Measurements from ENCODE around the gene PDE4D. TPM values are rescaled to one million over a fixed set of nuclear protein-coding genes. Genes with fewer than 3 reads are reported as not detected.

Gene PDE4D
- total RNA-seq, 2 donors from 2014 or later: 116 to 154 TPM

GRCh38 chr5:59833448-59833847 lies 60.1 kb downstream of the PDE4D start:
- Mint-ChIP-seq H3K4me3 (no peak overlapping the region), H3K4me1 (ENCODE audit: low read depth) (no peaks in the 10 kb centered on the region), H3K27me3 (ENCODE audit: low read depth) (peaks cover 6% of the 10 kb centered on the region), H3K36me3 (ENCODE audit: insufficient read depth in 2 of 2) (no peaks in the 10 kb centered on the region), H3K9me3 (no peaks in the 10 kb centered on the region), H3K27ac (no peak overlapping the region)
- DNase-seq (no peak), ATAC-seq (replicated peaks in 1 of 2) (no peak)

GRCh38 chr5:59832577-59833301 lies 60.8 kb downstream of the PDE4D start:
- no peak for ATAC-seq (replicated peaks in 1 of 2)
- no peak for DNase-seq
- H3K27me3 Mint-ChIP-seq (ENCODE audit: low read depth): peaks cover 10% of the 10 kb centered on the region
- H3K9me3 Mint-ChIP-seq: no peaks in the 10 kb centered on the region
- no peaks in the 10 kb centered on the region for H3K36me3 Mint-ChIP-seq (ENCODE audit: insufficient read depth in 2 of 2)
- no peak overlapping the region for H3K27ac Mint-ChIP-seq
- H3K4me3 Mint-ChIP-seq: no peak overlapping the region
- no peaks in the 10 kb centered on the region for H3K4me1 Mint-ChIP-seq (ENCODE audit: low read depth)

GRCh38 chr5:59831326-59832010 lies 62.1 kb downstream of the PDE4D start:
- no peak for ATAC-seq (replicated peaks in 1 of 2)
- no peaks in the 10 kb centered on the region for H3K36me3 Mint-ChIP-seq (ENCODE audit: insufficient read depth in 2 of 2)
- peaks cover 10% of the 10 kb centered on the region for H3K27me3 Mint-ChIP-seq (ENCODE audit: low read depth)
- H3K9me3 Mint-ChIP-seq: no peaks in the 10 kb centered on the region
- H3K27ac Mint-ChIP-seq: no peak overlapping the region
- no peaks in the 10 kb centered on the region for H3K4me1 Mint-ChIP-seq (ENCODE audit: low read depth)
- no peak overlapping the region for H3K4me3 Mint-ChIP-seq
- DNase-seq: no peak

GRCh38 chr5:59830536-59831200 lies 62.9 kb downstream of the PDE4D start:
- DNase-seq (no peak), ATAC-seq (replicated peaks in 1 of 2) (no peak)
- no peaks in the 10 kb centered on the region for H3K4me1 Mint-ChIP-seq (ENCODE audit: low read depth)
- H3K27ac Mint-ChIP-seq: no peak overlapping the region
- no peaks in the 10 kb centered on the region for H3K36me3 Mint-ChIP-seq (ENCODE audit: insufficient read depth in 2 of 2)
- no peaks in the 10 kb centered on the region for H3K9me3 Mint-ChIP-seq
- peaks cover 10% of the 10 kb centered on the region for H3K27me3 Mint-ChIP-seq (ENCODE audit: low read depth)
- no peak overlapping the region for H3K4me3 Mint-ChIP-seq

- ATAC-seq (replicated peaks in 1 of 2): no peak
- H3K36me3 Mint-ChIP-seq (ENCODE audit: insufficient read depth in 2 of 2): no peaks in the 10 kb centered on the region
- no peak overlapping the region for H3K4me3 Mint-ChIP-seq
- H3K27ac Mint-ChIP-seq: no peak overlapping the region
- peaks cover 10% of the 10 kb centered on the region for H3K27me3 Mint-ChIP-seq (ENCODE audit: low read depth)
- no peaks in the 10 kb centered on the region for H3K4me1 Mint-ChIP-seq (ENCODE audit: low read depth)
- DNase-seq: no peak
- no peaks in the 10 kb centered on the region for H3K9me3 Mint-ChIP-seq
These were observed 63.6 kb downstream of the PDE4D start for GRCh38 chr5:59829922-59830321.

GRCh38 chr5:59829386-59829785 lies 64.1 kb downstream of the PDE4D start:
- no peaks in the 10 kb centered on the region for H3K9me3 Mint-ChIP-seq
- H3K4me3 Mint-ChIP-seq: no peak overlapping the region
- H3K27ac Mint-ChIP-seq: no peak overlapping the region
- H3K27me3 Mint-ChIP-seq (ENCODE audit: low read depth): peaks cover 10% of the 10 kb centered on the region
- no peak for DNase-seq
- H3K36me3 Mint-ChIP-seq (ENCODE audit: insufficient read depth in 2 of 2): no peaks in the 10 kb centered on the region
- ATAC-seq (replicated peaks in 1 of 2): no peak
- no peaks in the 10 kb centered on the region for H3K4me1 Mint-ChIP-seq (ENCODE audit: low read depth)

GRCh38 chr5:59828623-59829022 lies 64.9 kb downstream of the PDE4D start:
- DNase-seq (no peak), ATAC-seq (replicated peaks in 1 of 2) (no peak)
- Mint-ChIP-seq H3K4me3 (no peak overlapping the region), H3K9me3 (no peaks in the 10 kb centered on the region), H3K4me1 (ENCODE audit: low read depth) (no peaks in the 10 kb centered on the region), H3K27me3 (ENCODE audit: low read depth) (peaks cover 11% of the 10 kb centered on the region), H3K27ac (no peak overlapping the region), H3K36me3 (ENCODE audit: insufficient read depth in 2 of 2) (no peaks in the 10 kb centered on the region)

GRCh38 chr5:59826996-59827395 lies 66.5 kb downstream of the PDE4D start:
- Mint-ChIP-seq H3K4me3 (no peak overlapping the region), H3K27ac (no peak overlapping the region), H3K36me3 (ENCODE audit: insufficient read depth in 2 of 2) (no peaks in the 10 kb centered on the region), H3K9me3 (no peaks in the 10 kb centered on the region), H3K4me1 (ENCODE audit: low read depth) (no peaks in the 10 kb centered on the region), H3K27me3 (ENCODE audit: low read depth) (peaks cover 20% of the 10 kb centered on the region)
- ATAC-seq (replicated peaks in 1 of 2) (no peak), DNase-seq (no peak)

- Mint-ChIP-seq H3K9me3 (no peaks in the 10 kb centered on the region), H3K4me1 (ENCODE audit: low read depth) (no peaks in the 10 kb centered on the region), H3K27ac (no peak overlapping the region), H3K4me3 (no peak overlapping the region), H3K27me3 (ENCODE audit: low read depth) (peaks cover 25% of the 10 kb centered on the region), H3K36me3 (ENCODE audit: insufficient read depth in 2 of 2) (no peaks in the 10 kb centered on the region)
- ATAC-seq (replicated peaks in 1 of 2) (no peak), DNase-seq (no peak)
These were observed 70.1 kb downstream of the PDE4D start for GRCh38 chr5:59823420-59823819.

GRCh38 chr5:59819806-59820205 lies 73.7 kb downstream of the PDE4D start:
- Mint-ChIP-seq H3K27ac (no peak overlapping the region), H3K9me3 (no peaks in the 10 kb centered on the region), H3K4me1 (ENCODE audit: low read depth) (no peaks in the 10 kb centered on the region), H3K27me3 (ENCODE audit: low read depth) (peaks cover 15% of the 10 kb centered on the region), H3K36me3 (ENCODE audit: insufficient read depth in 2 of 2) (no peaks in the 10 kb centered on the region), H3K4me3 (no peak overlapping the region)
- ATAC-seq (replicated peaks in 1 of 2) (no peak), DNase-seq (no peak)

GRCh38 chr5:59817536-59817935 lies 76.0 kb downstream of the PDE4D start:
- DNase-seq: no peak
- Mint-ChIP-seq H3K4me1 (ENCODE audit: low read depth) (no peaks in the 10 kb centered on the region), H3K36me3 (ENCODE audit: insufficient read depth in 2 of 2) (no peaks in the 10 kb centered on the region), H3K27me3 (ENCODE audit: low read depth) (peaks cover 5% of the 10 kb centered on the region), H3K9me3 (no peaks in the 10 kb centered on the region), H3K27ac (no peak overlapping the region), H3K4me3 (no peak overlapping the region)
- ATAC-seq (replicated peaks in 1 of 2): no peak

- ATAC-seq (replicated peaks in 1 of 2) (no peak), DNase-seq (no peak)
- H3K36me3 Mint-ChIP-seq (ENCODE audit: insufficient read depth in 2 of 2): no peaks in the 10 kb centered on the region
- H3K27me3 Mint-ChIP-seq (ENCODE audit: low read depth): peaks cover 10% of the 10 kb centered on the region
- H3K4me3 Mint-ChIP-seq: no peak overlapping the region
- H3K4me1 Mint-ChIP-seq (ENCODE audit: low read depth): no peaks in the 10 kb centered on the region
- H3K9me3 Mint-ChIP-seq: no peaks in the 10 kb centered on the region
- no peak overlapping the region for H3K27ac Mint-ChIP-seq
These were observed 76.7 kb downstream of the PDE4D start for GRCh38 chr5:59816654-59817300.

- peaks cover 18% of the 10 kb centered on the region for H3K27me3 Mint-ChIP-seq (ENCODE audit: low read depth)
- no peak overlapping the region for H3K4me3 Mint-ChIP-seq
- no peak overlapping the region for H3K27ac Mint-ChIP-seq
- H3K4me1 Mint-ChIP-seq (ENCODE audit: low read depth): no peaks in the 10 kb centered on the region
- H3K36me3 Mint-ChIP-seq (ENCODE audit: insufficient read depth in 2 of 2): no peaks in the 10 kb centered on the region
- ATAC-seq (replicated peaks in 1 of 2) (no peak), DNase-seq (no peak)
- H3K9me3 Mint-ChIP-seq: no peaks in the 10 kb centered on the region
These were observed 79.0 kb downstream of the PDE4D start for GRCh38 chr5:59814537-59814872.

All from activated T-cell treated with anti-CD3 and anti-CD28 coated beads, Interleukin-2, amount 50 U/mL, for 72 hours (primary cell).